HG03565 (cell line): Measurements from ENCODE around the gene ZP2.
"Not testable (repeated sequence)": the region's sequence is repeated elsewhere in the genome, so short reads cannot be mapped to it uniquely, and the experiment has no call there.

Source experiments
- ATAC-seq: cut with Tn5 transposase; IDR thresholded peaks from one replicate; pipeline ENCODE4 v1.9.1; 2021; ENCODE audit warnings: mild to moderate bottlenecking, moderate library complexity; ENCODE audit not compliant: unreplicated experiment

The ZP2 gene

GRCh38 chr16:21152160-21153030, 59.0 kb downstream of the ZP2 start:
- not testable (repeated sequence) for ATAC-seq

DNA sequence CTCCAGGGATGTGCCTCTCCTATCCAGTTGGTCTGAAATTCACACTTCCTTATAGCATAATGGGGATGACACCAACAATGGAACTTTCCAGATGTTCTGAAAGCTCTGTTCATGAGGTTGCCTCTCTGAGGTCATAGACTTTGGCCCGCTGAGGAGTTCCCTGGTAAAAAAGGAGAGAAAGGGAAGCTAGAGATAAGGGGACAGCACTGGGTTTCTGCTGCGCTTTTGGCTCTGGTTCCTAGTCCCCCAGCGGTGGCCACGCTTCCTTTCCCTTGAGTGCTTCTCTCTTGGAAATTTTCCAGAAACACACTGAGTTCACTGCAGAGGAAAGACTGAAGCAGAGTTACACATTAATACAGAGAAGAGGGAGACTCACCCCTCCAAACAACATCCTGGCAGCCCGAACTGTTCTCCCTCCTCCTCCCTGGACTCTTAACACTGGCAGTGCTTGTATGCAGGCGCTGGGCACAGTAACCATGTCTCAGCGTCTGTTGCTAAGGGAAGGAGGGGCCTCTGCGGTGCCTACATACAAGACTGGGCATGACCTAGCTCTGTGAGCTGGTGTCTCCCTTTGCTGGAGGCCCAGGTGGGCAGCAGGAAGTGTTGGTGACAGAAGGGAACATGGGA, 60.9 kb downstream of the ZP2 start, which contains the start of gene DNAH3:
Gene DNAH3 (minus strand): TSS at position 472 of the 627 bp plus-strand sequence. CDS start 527 bp downstream, outside the sequence.
- ATAC-seq, result no peak
